PC-9 (cell line): Measurements from ENCODE around the gene CBL. TPM values are rescaled to one million over a fixed set of nuclear protein-coding genes. Genes with fewer than 3 reads are reported as not detected.
"Not testable (repeated sequence)": the region's sequence is repeated elsewhere in the genome, so short reads cannot be mapped to it uniquely, and the experiment has no call there.

Source experiments
- BruUV-seq: library from RNA; stranded (reverse); fragments of 400-500 nt; replicated peaks from 2 replicates; lab custom pipeline; 2021; lab: Mats Ljungman, UMichigan
- CTCF ChIA-PET: fragments of 300-600 bp; sonication (Branson Sonifier 250); formaldehyde crosslinking; loops from one replicate; lab custom pipeline; 2022; ENCODE audit warnings: antibody characterized with exemption; lab: Charles Lee
- POLR2A ChIA-PET: fragments of 300-600 bp; sonication (Branson Sonifier 250); formaldehyde crosslinking; loops from one replicate; lab custom pipeline; 2022; ENCODE audit warnings: antibody characterized with exemption; ENCODE audit not compliant: unreplicated experiment; lab: Charles Lee
- DNase-seq, 2 experiments: peaks; one replicate each; pipeline versions ENCODE4 v3.0.0 to v3.0.0-alpha.2; 2015 to 2022; ENCODE audit warnings: mixed read lengths in 1 of 2
- H2AFZ ChIP-seq: fragments of 200-600 bp; sonication (generic); 2 replicates; pipeline ENCODE4 v1.8.1; 2017; ENCODE audit warnings: antibody characterized with exemption
- H3F3A ChIP-seq: fragments of 200-600 bp; sonication (generic); 2 replicates; pipeline ENCODE4 v1.8.1; 2017; ENCODE audit warnings: antibody characterized with exemption, mild to moderate bottlenecking, low read depth; ENCODE audit not compliant: insufficient read depth
- H3K27ac ChIP-seq: fragments of 200-600 bp; sonication (generic); 2 replicates; pipeline ENCODE4 v1.6.1; 2016; ENCODE audit warnings: mixed run types
- H3K27me3 ChIP-seq: fragments of 200-600 bp; sonication (generic); 2 replicates; pipeline ENCODE4 v1.6.1; 2016; ENCODE audit warnings: low read depth, mixed run types; ENCODE audit not compliant: insufficient read depth
- H3K36me3 ChIP-seq: fragments of 200-600 bp; sonication (generic); 2 replicates; pipeline ENCODE4 v1.6.1; 2016; ENCODE audit warnings: low read depth, mixed run types
- H3K4me1 ChIP-seq: fragments of 200-600 bp; sonication (generic); replicated peaks from 2 replicates; pipeline ENCODE4 v1.6.1; 2016; ENCODE audit warnings: mixed run types; ENCODE audit not compliant: insufficient read depth
- H3K4me2 ChIP-seq: fragments of 200-600 bp; sonication (generic); 2 replicates; pipeline ENCODE4 v1.6.1; 2017; ENCODE audit warnings: mixed run types
- H3K4me3 ChIP-seq: fragments of 200-600 bp; sonication (generic); 2 replicates; pipeline ENCODE4 v1.6.1; 2016; ENCODE audit warnings: mixed run types
- H3K79me2 ChIP-seq: fragments of 200-600 bp; sonication (generic); 2 replicates; pipeline ENCODE4 v1.6.1; 2017; ENCODE audit warnings: low read depth, mixed run types
- H3K9me2 ChIP-seq: fragments of 200-600 bp; sonication (generic); 2 replicates; pipeline ENCODE4 v1.8.1; 2017; ENCODE audit warnings: mild to moderate bottlenecking; ENCODE audit not compliant: insufficient read depth
- H3K9me3 ChIP-seq: fragments of 200-600 bp; sonication (generic); 2 replicates; pipeline ENCODE4 v1.8.1; 2016; ENCODE audit warnings: low read depth; ENCODE audit not compliant: insufficient read depth
- H4K20me1 ChIP-seq: fragments of 200-600 bp; sonication (generic); 2 replicates; pipeline ENCODE4 v1.8.1; 2017; ENCODE audit not compliant: insufficient read depth
- CTCF ChIP-seq: fragments of 200-600 bp; sonication (generic); conservative IDR thresholded peaks from 2 replicates; pipeline ENCODE4 v1.6.1; 2017; ENCODE audit warnings: mixed run types, antibody characterized with exemption, mild to moderate bottlenecking, moderate library complexity
- EZH2 ChIP-seq: fragments of 200-600 bp; sonication (generic); IDR thresholded peaks from 2 replicates; pipeline ENCODE4 v1.8.0; 2017; ENCODE audit warnings: antibody characterized with exemption, low read depth
- intact Hi-C: fragments of 100-400 bp; cut with micrococcal nuclease; formaldehyde crosslinking; loops from one replicate; pipeline ENCODE4 v1.10.0; 2022; ENCODE audit not compliant: unreplicated experiment
- total RNA-seq: library from RNA; stranded (reverse); gene quantifications from 2 replicates; pipeline ENCODE4 v1.2.3, GENCODE V29; 2021

Gene CBL
- total RNA-seq, 1 experiment from 2014 or later = 32.9 TPM

DNA sequence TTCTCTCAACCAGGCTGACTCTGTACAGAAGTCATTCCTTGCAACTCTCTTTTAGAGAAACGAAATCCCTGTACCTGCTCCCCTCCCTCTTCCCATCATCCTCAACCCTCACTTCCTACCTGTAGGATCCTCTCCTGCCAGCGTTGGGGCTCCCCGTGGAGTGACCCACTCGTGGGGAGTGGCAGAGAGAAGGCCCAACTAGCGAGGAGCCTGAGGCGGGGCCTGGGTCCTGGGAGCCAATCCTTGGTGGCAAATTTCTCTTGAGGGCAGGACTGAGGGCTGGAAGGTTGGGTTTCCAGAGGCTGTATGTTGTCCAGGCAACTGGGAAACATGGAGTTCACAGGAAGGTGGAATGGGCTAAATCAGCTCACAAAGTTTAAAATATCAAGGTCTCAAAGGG, 10.5 kb upstream of the CBL start:
- H3K4me2 ChIP-seq = 0 out of 2 replicates have a peak overlapping the region, but pooled peaks have one; percentile 8
- H3K4me3 ChIP-seq = no peak overlapping the region
- intact Hi-C loops = loop anchor here (2.0 to 5.0 kb wide), 5 partner anchors 27 to 178 kb away; partner anchors contain the start of genes HYOU1, NLRX1, RPS25 and TRAPPC4
- no TSS peak for BruUV-seq
- H3K4me1 ChIP-seq = peaks cover 27% of the 10 kb centered on the region
- H2AFZ ChIP-seq = no peak overlapping the region
- H3K9me3 ChIP-seq = no peaks in the 10 kb centered on the region; the same call in 1 of the 2 replicates
- H3K79me2 ChIP-seq = no peaks in the 10 kb centered on the region
- ChIA-PET CTCF (interaction anchor here (0.6 to 1.5 kb wide), 3 partner anchors 26 to 93 kb away, joined by 4 to 8 read pairs (median 6); partner anchors contain the start of gene DPAGT1), POLR2A (no interaction called here)
- no peaks in the 10 kb centered on the region for H3K27me3 ChIP-seq
- TF ChIP-seq CTCF (no peak), EZH2 (no peak)
- no peak overlapping the region for H3K27ac ChIP-seq
- no peaks in the 10 kb centered on the region for H3K9me2 ChIP-seq
- H3K36me3 ChIP-seq = no peaks in the 10 kb centered on the region
- peak; percentile 46 to 84 for DNase-seq
- H4K20me1 ChIP-seq = no peaks in the 10 kb centered on the region
- H3F3A ChIP-seq = peaks cover 16% of the 10 kb centered on the region; the same call in 1 of the 2 replicates

GRCh38 chr11:119196833-119197483, 9.2 kb upstream of the CBL start:
- H3K4me3 ChIP-seq = no peak overlapping the region
- H3K9me2 ChIP-seq = no peaks in the 10 kb centered on the region
- H3K9me3 ChIP-seq = no peaks in the 10 kb centered on the region
- peak overlapping the region; percentile 13; the same call in 1 of the 2 replicates for H2AFZ ChIP-seq
- peaks cover 10% of the 10 kb centered on the region; the same call in 1 of the 2 replicates for H3F3A ChIP-seq
- H4K20me1 ChIP-seq = no peaks in the 10 kb centered on the region
- peak; percentile 69 to 88 for DNase-seq
- BruUV-seq = no TSS peak
- intact Hi-C loops = loop anchor here (1.0 to 5.0 kb wide), 6 partner anchors 28 to 180 kb away; partner anchors contain the start of genes HYOU1, NLRX1, RPS25 and TRAPPC4
- CTCF ChIA-PET = interaction anchor here (0.5 to 1.5 kb wide), 6 partner anchors 9 to 164 kb away, joined by 3 to 17 read pairs (median 7); partner anchors contain the start of genes CBL, DPAGT1 and HINFP
- no peak overlapping the region for H3K27ac ChIP-seq
- H3K4me1 ChIP-seq = peaks cover 14% of the 10 kb centered on the region
- H3K4me2 ChIP-seq = peak overlapping the region; percentile 10; the same call in 1 of the 2 replicates
- H3K36me3 ChIP-seq = no peaks in the 10 kb centered on the region
- no peaks in the 10 kb centered on the region for H3K27me3 ChIP-seq
- no peaks in the 10 kb centered on the region for H3K79me2 ChIP-seq
- TF ChIP-seq EZH2 = no peak
- TF ChIP-seq CTCF = peak; percentile 95
- POLR2A ChIA-PET = interaction anchor here (0.6 kb wide), 1 partner anchor 133 kb away, joined by 3 read pairs; no protein-coding TSS in a partner anchor

- intact Hi-C loops = loop anchor here (5.0 kb wide), 1 partner anchor 182 kb away; the partner anchor contains the start of genes RPS25 and TRAPPC4
- no peak overlapping the region for H3K4me2 ChIP-seq
- H3K79me2 ChIP-seq = no peaks in the 10 kb centered on the region
- H3K4me1 ChIP-seq = peaks cover 9% of the 10 kb centered on the region
- H3K36me3 ChIP-seq = no peaks in the 10 kb centered on the region
- no peak overlapping the region for H3K4me3 ChIP-seq
- H2AFZ ChIP-seq = no peak overlapping the region
- no peak for TF ChIP-seq EZH2
- no peak for TF ChIP-seq CTCF
- no peak overlapping the region for H3K27ac ChIP-seq
- CTCF ChIA-PET = no interaction called here
- POLR2A ChIA-PET = no interaction called here
- H3K9me2 ChIP-seq = no peaks in the 10 kb centered on the region
- DNase-seq = no peak
- H3K9me3 ChIP-seq = no peaks in the 10 kb centered on the region
- BruUV-seq = no TSS peak
- H3F3A ChIP-seq = peaks cover 6% of the 10 kb centered on the region; the same call in 1 of the 2 replicates
- no peaks in the 10 kb centered on the region for H3K27me3 ChIP-seq
- H4K20me1 ChIP-seq = no peaks in the 10 kb centered on the region
Measured at GRCh38 chr11:119198925-119199324, 7.2 kb upstream of the CBL start.

DNA sequence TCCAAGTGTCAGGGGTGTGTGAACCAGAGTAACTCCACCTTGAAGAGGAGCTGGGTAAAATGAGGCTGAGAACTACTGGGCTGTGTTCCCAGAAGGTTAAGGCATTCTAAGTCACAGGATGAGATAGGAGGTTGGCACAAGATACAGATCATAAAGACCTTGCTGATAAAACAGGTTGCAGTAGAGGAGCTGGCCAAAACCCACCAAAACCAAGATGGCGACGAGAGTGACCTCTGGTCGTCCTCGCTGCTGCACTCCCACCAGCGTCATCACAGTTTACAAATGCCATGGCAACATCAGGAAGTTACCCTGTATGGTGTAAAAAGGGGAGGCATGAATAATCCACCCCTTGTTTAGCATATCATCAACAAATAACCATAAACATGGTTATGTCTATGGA, 4.9 kb upstream of the CBL start:
- POLR2A ChIA-PET, intact Hi-C loops: not testable (repeated sequence)

More for the DNA sequence above, 4.9 kb upstream of the CBL start:
- H3F3A ChIP-seq, BruUV-seq, H3K27me3 ChIP-seq, H3K9me2 ChIP-seq, DNase-seq, H3K4me2 ChIP-seq, H3K27ac ChIP-seq, H3K9me3 ChIP-seq, CTCF ChIA-PET, H3K36me3 ChIP-seq, H3K4me3 ChIP-seq, H3K79me2 ChIP-seq, H4K20me1 ChIP-seq, H2AFZ ChIP-seq: not testable (repeated sequence)
- H3K4me1 ChIP-seq = peaks cover 14% of the 10 kb centered on the region
